Mammary epithelial cell (primary cell): Measurements from ENCODE around the gene IGSF21.

Source experiments
- EZH2 ChIP-seq: IDR thresholded peaks from 2 replicates; pipeline ENCODE4 v1.6.1; 2012; ENCODE audit warnings: low read length, inconsistent platforms, borderline replicate concordance
- TF ChIP-seq, protein P1 (sequence below), 2 donors: IDR thresholded peaks in 1 of 2; conservative IDR thresholded peaks in 1 of 2; 2 replicates each; pipeline ENCODE4 v1.5.1; 2011 to 2012; ENCODE audit warnings: inconsistent platforms in 2 of 2, low read length in 2 of 2, mild to moderate bottlenecking in 2 of 2, control low read depth in 1 of 2, low read depth in 1 of 2; ENCODE audit not compliant: insufficient read depth in 1 of 2; ENCODE audit errors: extremely low read depth in 1 of 2

DNA sequence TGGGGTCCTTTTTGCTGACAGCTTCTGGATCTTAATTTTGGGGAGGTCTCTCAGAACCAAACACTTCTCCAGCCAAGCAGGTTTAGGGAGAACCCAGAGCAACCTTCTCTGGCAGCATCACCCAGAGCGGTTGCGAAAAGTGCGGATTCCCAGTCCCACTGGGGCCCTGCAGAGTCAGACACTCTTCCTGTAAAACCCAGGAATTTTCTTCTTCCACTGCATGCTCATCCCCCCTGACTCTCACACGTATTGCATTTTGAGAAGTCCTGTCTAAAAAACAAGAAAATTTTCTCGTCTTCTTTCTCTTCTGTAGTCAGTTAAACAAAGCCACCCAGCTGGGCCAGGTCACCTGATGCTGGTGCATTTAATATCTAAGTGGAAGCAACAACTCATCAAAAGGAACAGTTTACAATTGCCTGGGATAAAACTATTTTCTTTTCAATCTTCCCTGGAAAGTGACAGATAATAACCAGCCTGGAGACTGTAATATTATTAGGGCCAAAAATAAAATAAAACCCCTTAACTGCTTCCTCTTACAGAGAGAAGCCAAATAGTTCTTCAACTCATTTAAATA lies 156.0 kb downstream of the IGSF21 start:
- TF ChIP-seq, protein P1, sequence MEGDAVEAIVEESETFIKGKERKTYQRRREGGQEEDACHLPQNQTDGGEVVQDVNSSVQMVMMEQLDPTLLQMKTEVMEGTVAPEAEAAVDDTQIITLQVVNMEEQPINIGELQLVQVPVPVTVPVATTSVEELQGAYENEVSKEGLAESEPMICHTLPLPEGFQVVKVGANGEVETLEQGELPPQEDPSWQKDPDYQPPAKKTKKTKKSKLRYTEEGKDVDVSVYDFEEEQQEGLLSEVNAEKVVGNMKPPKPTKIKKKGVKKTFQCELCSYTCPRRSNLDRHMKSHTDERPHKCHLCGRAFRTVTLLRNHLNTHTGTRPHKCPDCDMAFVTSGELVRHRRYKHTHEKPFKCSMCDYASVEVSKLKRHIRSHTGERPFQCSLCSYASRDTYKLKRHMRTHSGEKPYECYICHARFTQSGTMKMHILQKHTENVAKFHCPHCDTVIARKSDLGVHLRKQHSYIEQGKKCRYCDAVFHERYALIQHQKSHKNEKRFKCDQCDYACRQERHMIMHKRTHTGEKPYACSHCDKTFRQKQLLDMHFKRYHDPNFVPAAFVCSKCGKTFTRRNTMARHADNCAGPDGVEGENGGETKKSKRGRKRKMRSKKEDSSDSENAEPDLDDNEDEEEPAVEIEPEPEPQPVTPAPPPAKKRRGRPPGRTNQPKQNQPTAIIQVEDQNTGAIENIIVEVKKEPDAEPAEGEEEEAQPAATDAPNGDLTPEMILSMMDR (conservative IDR thresholded peaks at IDR 0.05 in 1 of 2, IDR thresholded peaks at IDR 0.05 in 1 of 2; ENCODE audit: extremely low read depth in 1 of 2, insufficient read depth in 1 of 2, low read depth in 1 of 2, low read length in 2 of 2) = no peak
- no peak for TF ChIP-seq EZH2
